ENCODE results near the gene MYO9B.

GRCh38 chr19:17128820-17129219 lies 53.2 kb downstream of the MYO9B start:
- no peak for TF ChIP-seq POLR2A (IDR thresholded peaks at IDR 0.05; ENCODE audit: borderline replicate concordance, extremely low read depth, insufficient read depth, insufficient read length)
- TF ChIP-seq, protein P1, sequence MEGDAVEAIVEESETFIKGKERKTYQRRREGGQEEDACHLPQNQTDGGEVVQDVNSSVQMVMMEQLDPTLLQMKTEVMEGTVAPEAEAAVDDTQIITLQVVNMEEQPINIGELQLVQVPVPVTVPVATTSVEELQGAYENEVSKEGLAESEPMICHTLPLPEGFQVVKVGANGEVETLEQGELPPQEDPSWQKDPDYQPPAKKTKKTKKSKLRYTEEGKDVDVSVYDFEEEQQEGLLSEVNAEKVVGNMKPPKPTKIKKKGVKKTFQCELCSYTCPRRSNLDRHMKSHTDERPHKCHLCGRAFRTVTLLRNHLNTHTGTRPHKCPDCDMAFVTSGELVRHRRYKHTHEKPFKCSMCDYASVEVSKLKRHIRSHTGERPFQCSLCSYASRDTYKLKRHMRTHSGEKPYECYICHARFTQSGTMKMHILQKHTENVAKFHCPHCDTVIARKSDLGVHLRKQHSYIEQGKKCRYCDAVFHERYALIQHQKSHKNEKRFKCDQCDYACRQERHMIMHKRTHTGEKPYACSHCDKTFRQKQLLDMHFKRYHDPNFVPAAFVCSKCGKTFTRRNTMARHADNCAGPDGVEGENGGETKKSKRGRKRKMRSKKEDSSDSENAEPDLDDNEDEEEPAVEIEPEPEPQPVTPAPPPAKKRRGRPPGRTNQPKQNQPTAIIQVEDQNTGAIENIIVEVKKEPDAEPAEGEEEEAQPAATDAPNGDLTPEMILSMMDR (IDR thresholded peaks at IDR 0.05 in 2 of 3, conservative IDR thresholded peaks at IDR 0.05 in 1 of 3; ENCODE audit: borderline replicate concordance in 1 of 3, insufficient read depth in 1 of 3, low read depth in 2 of 3, low read length in 2 of 3), result no peak
- TF ChIP-seq MAX (IDR thresholded peaks at IDR 0.05), result no peak
- TF ChIP-seq ZNF274 (IDR thresholded peaks at IDR 0.05; ENCODE audit: low read depth, low read length), result no peak
- TF ChIP-seq POLR2AphosphoS5 (IDR thresholded peaks at IDR 0.05; ENCODE audit: low read depth, low read length), result no peak
- TF ChIP-seq TCF7L2 (IDR thresholded peaks at IDR 0.05; ENCODE audit: borderline replicate concordance, extremely low read depth, insufficient read depth, insufficient read length), result no peak
- no peak for TF ChIP-seq ZBTB33 (IDR thresholded peaks at IDR 0.05; ENCODE audit: extremely low read depth, insufficient replicate concordance, low read length)

Data from HCT116 (cell line).